Pancreas (tissue), 10 donors: Measurements from ENCODE around the gene MDFIC. TPM values are rescaled to one million over a fixed set of nuclear protein-coding genes. Genes with fewer than 3 reads are reported as not detected.

ENCODE experiments used
- ATAC-seq, 4 donors: fragments of 200-7000 bp; cut with Tn5 transposase; one replicate each; pipeline versions ENCODE4 v1.8.0 to v1.9.1; 2020; ENCODE audit warnings: mild to moderate bottlenecking in 4 of 4, moderate library complexity in 4 of 4
- DNase-seq, 6 donors: peaks; one replicate each; pipeline ENCODE4 v3.0.0-alpha.2; 2020
- FAIRE-seq: peaks from 2 replicates; lab custom pipeline; 2012; peaks lifted over from hg19 to GRCh38; lab: Jason Lieb, UNC
- H3K27ac ChIP-seq, 4 donors: fragments of 200-600 bp; sonication (generic); 1 replicate in 3 of 4; 2 replicates in 1 of 4; pipeline versions ENCODE4 v1.5.0 to v1.8.0; 2020
- H3K27me3 ChIP-seq, 4 donors: fragments of 200-600 bp; one replicate each; pipeline ENCODE4 v1.8.0; 2021
- H3K36me3 ChIP-seq, 3 donors: fragments of 200-600 bp; sonication (generic) in 1 of 3; one replicate each; pipeline versions ENCODE4 v1.5.0 to v1.8.0; 2020 to 2021
- H3K4me1 ChIP-seq, 3 donors: fragments of 200-600 bp; one replicate each; pipeline ENCODE4 v1.8.0; 2021
- H3K4me3 ChIP-seq, 4 donors: fragments of 200-600 bp; sonication (generic) in 2 of 4; one replicate each; pipeline versions ENCODE4 v1.5.0 to v1.8.0; 2020 to 2021
- H3K9me3 ChIP-seq, 4 donors: fragments of 200-600 bp; one replicate each; pipeline ENCODE4 v1.8.0; 2021
- CTCF ChIP-seq, 4 donors: fragments of 200-600 bp; sonication (generic) in 3 of 4; IDR thresholded peaks; one replicate each; pipeline versions ENCODE4 v1.5.0 to v1.8.0; 2021; ENCODE audit warnings: antibody characterized with exemption in 4 of 4
- WGBS, 2 donors: extraction: QIAGEN DNeasy Blood & Tissue Kit; methylation state at CpG; one replicate each; pipeline ENCODE4 v1.1.7; 2013; 5-methylcytosine and 5-hydroxymethylcytosine counted together
- intact Hi-C, 3 donors: fragments of 100-400 bp; cut with DNase I; formaldehyde crosslinking; loops; one replicate each; pipeline versions ENCODE4 v1.11.1 to v1.14.2; 2022
- polyA plus RNA-seq, 2 donors: library from polyadenylated mRNA; stranded (reverse); fragments of 200-250 nt; gene quantifications; one replicate each; pipeline ENCODE4 v1.2.3, GENCODE V29; 2013
- total RNA-seq, 6 donors: library from RNA; stranded (reverse); fragmentation: NEBNext Ultra II Directional in 4 of 6; extraction: Animal tissue kit (Norgen Biotek cat#: 25700) in 4 of 6; gene quantifications; one replicate each; pipeline versions ENCODE4 v1.2.1 to v1.2.4, GENCODE V29; 2021 to 2023
- donor health status: healthy with polysubstance abuse.
- donor health status: DM: no; HTN: no; CAD: no; lungs with moderate emphysema.
- donor health status: DM: no; HTN: no; CAD: no.
- donor health status: control.
- donor health status: control.
- donor health status: Bipolar disorder and iron deficiency.
- donor health status: DM: yes; HTN: yes; CAD: no.
- donor health status: DM: no; HTN: no; CAD: no.
- donor health status: DM: no; HTN: no; CAD: no.
- donor health status: DM: yes; HTN: yes; CAD: no.

The MDFIC gene
- total and polyA plus RNA-seq, 8 donors = 3.1 to 12.3 (median 4.8) TPM

DNA sequence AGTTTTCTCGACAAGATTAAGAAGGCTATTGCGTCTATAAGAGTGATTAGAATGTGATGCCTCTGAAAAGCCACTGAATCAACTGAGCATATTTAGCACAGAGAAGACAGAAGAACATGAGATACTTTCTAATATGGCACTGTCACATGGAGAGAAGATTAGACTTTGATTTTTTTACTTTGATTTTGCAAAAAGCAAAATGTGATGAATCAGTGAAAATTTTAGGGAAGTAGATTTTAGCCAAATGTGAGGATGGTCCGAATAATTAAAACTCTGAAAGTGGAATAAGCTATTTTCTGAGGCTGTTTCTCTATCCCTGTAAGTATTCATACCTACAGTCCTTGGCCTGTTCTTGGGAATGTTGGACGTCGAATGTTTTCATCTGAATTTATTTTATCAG, 11.8 kb downstream of the MDFIC start:
- no peak for DNase-seq
- Histone ChIP-seq H3K27ac (no peak overlapping the region), H3K4me1 (peaks cover 0 to 9% (median 0%) of the 10 kb centered on the region in 3 donors), H3K27me3 (no peaks in the 10 kb centered on the region), H3K4me3 (no peak overlapping the region), H3K36me3 (no peaks in the 10 kb centered on the region), H3K9me3 (no peaks in the 10 kb centered on the region)
- ATAC-seq = no peak
- WGBS, 2 donors = 81 to 83% methylated on average over 5 of the region's 5 CpGs
- intact Hi-C loops = no loop called here
- FAIRE-seq = no peak
- no peak for TF ChIP-seq CTCF (IDR thresholded peaks at IDR 0.05)

DNA sequence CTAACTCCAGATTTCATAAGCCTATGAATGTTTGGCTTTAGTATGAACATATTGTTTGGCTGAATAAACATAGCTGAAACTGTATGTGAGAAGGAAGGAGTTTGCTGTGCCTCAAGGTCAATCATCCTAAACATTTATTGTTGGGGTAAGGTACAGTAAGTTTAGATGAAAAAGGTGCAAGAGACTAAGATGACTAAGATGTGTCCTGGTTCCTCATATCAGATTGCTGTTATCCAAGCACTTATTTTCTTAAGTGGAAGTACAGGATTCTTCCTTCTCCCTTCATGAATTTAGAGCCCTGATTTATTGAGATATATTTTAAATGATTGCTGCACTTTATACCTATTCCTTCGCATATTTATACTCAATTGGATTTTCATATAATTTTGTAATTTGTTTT, 12.2 kb downstream of the MDFIC start:
- Histone ChIP-seq H3K27ac (no peak overlapping the region), H3K4me1 (peaks cover 0 to 9% (median 0%) of the 10 kb centered on the region in 3 donors), H3K9me3 (no peaks in the 10 kb centered on the region), H3K4me3 (no peak overlapping the region), H3K36me3 (no peaks in the 10 kb centered on the region), H3K27me3 (no peaks in the 10 kb centered on the region)
- no peak for TF ChIP-seq CTCF (IDR thresholded peaks at IDR 0.05)
- no peak for FAIRE-seq
- WGBS, 2 donors = 89 to 97% methylated on average over 1 of the region's 1 CpG
- no peak for ATAC-seq
- intact Hi-C loops = no loop called here
- DNase-seq = no peak

- intact Hi-C loops = no loop called here
- no peak for TF ChIP-seq CTCF (IDR thresholded peaks at IDR 0.05)
- H3K27me3 ChIP-seq = no peaks in the 10 kb centered on the region
- peaks cover 0 to 9% (median 0%) of the 10 kb centered on the region in 3 donors for H3K4me1 ChIP-seq
- H3K27ac ChIP-seq = no peak overlapping the region
- no peak overlapping the region for H3K4me3 ChIP-seq
- no peaks in the 10 kb centered on the region for H3K9me3 ChIP-seq
- no peak for DNase-seq
- peak; percentile 86 for FAIRE-seq
- ATAC-seq = no peak
- H3K36me3 ChIP-seq = no peaks in the 10 kb centered on the region
Measured at GRCh38 chr7:114934713-114935112, 12.8 kb downstream of the MDFIC start.

DNA sequence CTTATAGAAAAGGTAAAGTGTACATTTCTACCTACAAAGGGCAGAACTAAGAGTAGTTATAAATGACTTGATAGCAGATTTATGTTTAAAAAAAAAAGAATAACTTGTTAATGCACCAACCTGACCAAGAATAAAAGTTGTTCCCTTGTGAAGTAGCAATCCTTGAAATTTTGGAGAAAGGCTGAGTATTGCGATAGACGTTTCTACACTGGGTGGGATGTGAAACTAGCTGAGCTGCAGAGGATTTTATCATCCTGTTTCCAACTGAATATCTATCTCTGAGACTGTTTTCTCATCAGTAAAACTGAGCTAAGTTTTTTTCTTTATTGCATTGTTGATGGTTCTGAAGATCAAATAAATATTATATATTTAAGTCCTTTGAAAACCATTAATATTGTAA, 14.6 kb downstream of the MDFIC start:
- DNase-seq (no peak), ATAC-seq (no peak), FAIRE-seq (peak; percentile 86)
- Histone ChIP-seq H3K4me1 (peaks cover 0 to 9% (median 0%) of the 10 kb centered on the region in 3 donors), H3K27ac (no peak overlapping the region), H3K9me3 (no peaks in the 10 kb centered on the region), H3K4me3 (no peak overlapping the region), H3K27me3 (no peaks in the 10 kb centered on the region), H3K36me3 (no peaks in the 10 kb centered on the region)
- intact Hi-C loops = no loop called here
- 91 to 99% methylated on average over 2 of the region's 2 CpGs for WGBS, 2 donors
- TF ChIP-seq CTCF (IDR thresholded peaks at IDR 0.05) = no peak

GRCh38 chr7:114937446-114937845, 15.6 kb downstream of the MDFIC start:
- no peak for DNase-seq
- no peak for ATAC-seq
- no peak for TF ChIP-seq CTCF (IDR thresholded peaks at IDR 0.05)
- Histone ChIP-seq H3K4me1 (peaks cover 0 to 9% (median 0%) of the 10 kb centered on the region in 3 donors), H3K4me3 (no peak overlapping the region), H3K27ac (no peak overlapping the region), H3K36me3 (no peaks in the 10 kb centered on the region), H3K27me3 (no peaks in the 10 kb centered on the region), H3K9me3 (no peaks in the 10 kb centered on the region)
- intact Hi-C loops = no loop called here
- no peak for FAIRE-seq
- 87 to 92% methylated on average over 1 of the region's 1 CpG for WGBS, 2 donors
